CD14-positive monocyte (primary cell): Measurements from ENCODE around the gene PLIN4. TPM values are rescaled to one million over a fixed set of nuclear protein-coding genes. Genes with fewer than 3 reads are reported as not detected.
A peak's percentile ranks its signal among the peaks of the same experiment; 100 is the strongest.

ENCODE experiments used
- DNase-seq, 3 donors: peaks; one replicate each; pipeline ENCODE4 v3.0.0-alpha.2; 2011 to 2022
- H2AFZ ChIP-seq: 2 replicates; pipeline ENCODE4 v1.6.0; 2012; ENCODE audit warnings: mild to moderate bottlenecking, low read depth, low read length, inconsistent platforms; ENCODE audit not compliant: insufficient read depth, poor library complexity, severe bottlenecking
- H3K27ac ChIP-seq, 2 donors: 1 replicate in 1 of 2; 2 replicates in 1 of 2; pipeline ENCODE4 v1.5.1; 2012 to 2013; ENCODE audit warnings: low read length in 2 of 2, control low read depth in 1 of 2, inconsistent platforms in 1 of 2, low read depth in 1 of 2, mild to moderate bottlenecking in 1 of 2
- H3K27me3 ChIP-seq, 2 donors: one replicate each; pipeline versions ENCODE4 v1.6.0 to v1.6.1; 2011 to 2013; ENCODE audit warnings: low read length in 2 of 2; ENCODE audit not compliant: control insufficient read depth in 2 of 2, insufficient read depth in 2 of 2
- H3K36me3 ChIP-seq, 2 donors: replicated peaks in 1 of 2; 1 replicate in 1 of 2; 2 replicates in 1 of 2; pipeline versions ENCODE4 v1.5.1 to v1.6.1; 2012 to 2013; ENCODE audit warnings: low read length in 2 of 2, control low read depth in 1 of 2, inconsistent platforms in 1 of 2, mild to moderate bottlenecking in 1 of 2; ENCODE audit not compliant: insufficient read depth in 2 of 2, control insufficient read depth in 1 of 2
- H3K4me1 ChIP-seq, 2 donors: 1 replicate in 1 of 2; 2 replicates in 1 of 2; pipeline versions ENCODE4 v1.5.1 to v1.6.1; 2012 to 2013; ENCODE audit warnings: low read length in 2 of 2, control low read depth in 1 of 2, inconsistent platforms in 1 of 2, mild to moderate bottlenecking in 1 of 2, moderate library complexity in 1 of 2; ENCODE audit not compliant: insufficient read depth in 2 of 2, control insufficient read depth in 1 of 2
- H3K4me2 ChIP-seq: replicated peaks from 2 replicates; pipeline ENCODE3; 2012; ENCODE audit warnings: low read length, moderate library complexity, mild to moderate bottlenecking; ENCODE audit not compliant: poor library complexity, severe bottlenecking; ENCODE audit errors: extremely low read depth
- H3K4me3 ChIP-seq, 3 experiments: fragments of 200-600 bp in 1 of 3; sonication (generic) in 1 of 3; replicated peaks in 1 of 3; 1 replicate in 2 of 3; 2 replicates in 1 of 3; pipeline ENCODE4 v1.5.1; 2011 to 2013; ENCODE audit warnings: low read length in 3 of 3, mild to moderate bottlenecking in 3 of 3, control low read depth in 2 of 3, low read depth in 2 of 3, inconsistent platforms in 1 of 3, moderate library complexity in 1 of 3
- H3K79me2 ChIP-seq: 2 replicates; pipeline ENCODE4 v1.6.0; 2012; ENCODE audit warnings: mild to moderate bottlenecking, control low read depth, inconsistent platforms, low read length, moderate library complexity; ENCODE audit not compliant: insufficient read depth
- H3K9ac ChIP-seq: 2 replicates; pipeline ENCODE4 v1.6.0; 2017; ENCODE audit warnings: low read length, mild to moderate bottlenecking; ENCODE audit not compliant: insufficient read depth, poor library complexity, severe bottlenecking
- H3K9me3 ChIP-seq, 2 donors: replicated peaks in 1 of 2; 1 replicate in 1 of 2; 2 replicates in 1 of 2; pipeline versions ENCODE4 v1.5.1 to v1.6.1; 2012 to 2013; ENCODE audit warnings: low read length in 2 of 2, control low read depth in 1 of 2; ENCODE audit not compliant: control insufficient read depth in 1 of 2, insufficient read depth in 1 of 2
- H4K20me1 ChIP-seq: 2 replicates; pipeline ENCODE4 v1.6.0; 2012; ENCODE audit warnings: mild to moderate bottlenecking, low read length, control low read depth, moderate library complexity; ENCODE audit not compliant: insufficient read depth
- H3K27ac Mint-ChIP-seq, 7 donors: one replicate each; pipeline ENCODE4 v1.8.0; 2020; ENCODE audit warnings: mild to moderate bottlenecking in 7 of 7, mixed read lengths in 7 of 7, moderate library complexity in 6 of 7, inconsistent platforms in 2 of 7
- H3K27me3 Mint-ChIP-seq, 3 donors: one replicate each; pipeline ENCODE4 v1.8.0; 2021 to 2022; ENCODE audit warnings: low read depth in 3 of 3, mild to moderate bottlenecking in 3 of 3, mixed read lengths in 3 of 3, moderate library complexity in 3 of 3, inconsistent platforms in 1 of 3
- H3K36me3 Mint-ChIP-seq, 2 donors: one replicate each; pipeline ENCODE4 v1.8.0; 2020; ENCODE audit warnings: mixed read lengths in 2 of 2, inconsistent platforms in 1 of 2, mild to moderate bottlenecking in 1 of 2
- H3K4me1 Mint-ChIP-seq: one replicate; pipeline ENCODE4 v1.8.0; 2020; ENCODE audit warnings: mild to moderate bottlenecking, mixed read lengths
- H3K4me3 Mint-ChIP-seq, 2 donors: one replicate each; pipeline ENCODE4 v1.8.0; 2020; ENCODE audit warnings: mild to moderate bottlenecking in 2 of 2, mixed read lengths in 2 of 2, moderate library complexity in 1 of 2
- H3K9me3 Mint-ChIP-seq, 7 donors: one replicate each; pipeline ENCODE4 v1.8.0; 2020 to 2022; ENCODE audit warnings: mixed read lengths in 7 of 7, mild to moderate bottlenecking in 6 of 7, moderate library complexity in 6 of 7, inconsistent platforms in 2 of 7
- WGBS: methylation state at CpG from one replicate; pipeline ENCODE4 v1.1.5; 2013; ENCODE audit warnings: missing lambda C conversion rate; ENCODE audit not compliant: insufficient coverage; 5-methylcytosine and 5-hydroxymethylcytosine counted together
- intact Hi-C, 2 donors: fragments of 100-400 bp; cut with micrococcal nuclease; formaldehyde crosslinking; loops; one replicate each; pipeline versions ENCODE4 v1.15.0 to v1.15.1; 2023
- polyA plus RNA-seq, 3 donors: library from polyadenylated mRNA; depleted of rRNA in 1 of 3; unstranded in 2 of 3; stranded (reverse) in 1 of 3; fragments of 300-500 nt in 2 of 3; fragments of >200 nt in 1 of 3; fragmentation: Illumina TruSeq in 2 of 3; gene quantifications; 1 replicate in 2 of 3; 2 replicates in 1 of 3; pipeline ENCODE4 v1.2.3, GENCODE V29; 2012 to 2021
- TF ChIP-seq, protein P1 (sequence below): fragments of 200-600 bp; IDR thresholded peaks from one replicate; pipeline ENCODE4 v1.8.0; 2022; ENCODE audit warnings: antibody characterized with exemption, mild to moderate bottlenecking

PLIN4 gene
- polyA plus RNA-seq, 3 donors, result 0.05 to 0.19 TPM; not detected in 1

DNA sequence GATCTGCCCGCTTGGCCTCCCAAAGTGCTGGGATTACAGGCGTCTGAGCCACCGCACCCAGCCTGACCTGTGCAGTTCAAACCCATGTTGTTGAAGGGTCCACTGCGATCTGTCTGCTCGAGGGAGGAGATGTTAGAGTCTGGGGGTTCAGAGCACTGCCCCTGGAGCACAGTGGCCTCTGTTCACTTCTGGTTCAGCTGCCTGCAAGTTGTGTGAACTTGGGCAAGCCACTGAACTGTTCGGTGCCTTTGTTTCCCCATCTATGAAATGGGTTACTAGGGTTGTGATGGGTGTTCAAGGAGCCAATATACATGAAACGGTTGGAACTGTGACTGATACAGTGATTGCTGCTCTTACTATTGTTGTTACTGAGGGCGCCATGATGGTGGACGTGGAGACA lies 15.0 kb upstream of the PLIN4 start:
- intact Hi-C loops, result no loop called here
- 93% methylated on average over 7 of the region's 9 CpGs for WGBS
- H3K36me3 Mint-ChIP-seq, result peaks cover 0 to 2% of the 10 kb centered on the region in 2 donors
- peak overlapping the region in 2 of 7 donors; percentile 6 to 42 for H3K27ac Mint-ChIP-seq
- H3K4me1 Mint-ChIP-seq, result peaks cover 34% of the 10 kb centered on the region
- Histone ChIP-seq H3K9me3 (no peaks in the 10 kb centered on the region), H3K27me3 (peaks cover 0 to 2% of the 10 kb centered on the region in 2 donors), H3K4me2 (no peak overlapping the region), H3K27ac (no peak overlapping the region), H3K9ac (no peak overlapping the region), H3K36me3 (no peaks in the 10 kb centered on the region), H3K4me3 (no peak overlapping the region), H4K20me1 (no peaks in the 10 kb centered on the region), H2AFZ (no peak overlapping the region), H3K79me2 (peaks cover 8% of the 10 kb centered on the region), H3K4me1 (peaks cover 41 to 47% of the 10 kb centered on the region in 2 donors)
- no peak overlapping the region for H3K4me3 Mint-ChIP-seq
- TF ChIP-seq, protein P1, sequence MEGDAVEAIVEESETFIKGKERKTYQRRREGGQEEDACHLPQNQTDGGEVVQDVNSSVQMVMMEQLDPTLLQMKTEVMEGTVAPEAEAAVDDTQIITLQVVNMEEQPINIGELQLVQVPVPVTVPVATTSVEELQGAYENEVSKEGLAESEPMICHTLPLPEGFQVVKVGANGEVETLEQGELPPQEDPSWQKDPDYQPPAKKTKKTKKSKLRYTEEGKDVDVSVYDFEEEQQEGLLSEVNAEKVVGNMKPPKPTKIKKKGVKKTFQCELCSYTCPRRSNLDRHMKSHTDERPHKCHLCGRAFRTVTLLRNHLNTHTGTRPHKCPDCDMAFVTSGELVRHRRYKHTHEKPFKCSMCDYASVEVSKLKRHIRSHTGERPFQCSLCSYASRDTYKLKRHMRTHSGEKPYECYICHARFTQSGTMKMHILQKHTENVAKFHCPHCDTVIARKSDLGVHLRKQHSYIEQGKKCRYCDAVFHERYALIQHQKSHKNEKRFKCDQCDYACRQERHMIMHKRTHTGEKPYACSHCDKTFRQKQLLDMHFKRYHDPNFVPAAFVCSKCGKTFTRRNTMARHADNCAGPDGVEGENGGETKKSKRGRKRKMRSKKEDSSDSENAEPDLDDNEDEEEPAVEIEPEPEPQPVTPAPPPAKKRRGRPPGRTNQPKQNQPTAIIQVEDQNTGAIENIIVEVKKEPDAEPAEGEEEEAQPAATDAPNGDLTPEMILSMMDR, result no peak
- DNase-seq, result no peak
- peaks cover 0 to 3% (median 0%) of the 10 kb centered on the region in 7 donors for H3K9me3 Mint-ChIP-seq
- peaks cover 8 to 10% (median 8%) of the 10 kb centered on the region in 3 donors for H3K27me3 Mint-ChIP-seq

DNA sequence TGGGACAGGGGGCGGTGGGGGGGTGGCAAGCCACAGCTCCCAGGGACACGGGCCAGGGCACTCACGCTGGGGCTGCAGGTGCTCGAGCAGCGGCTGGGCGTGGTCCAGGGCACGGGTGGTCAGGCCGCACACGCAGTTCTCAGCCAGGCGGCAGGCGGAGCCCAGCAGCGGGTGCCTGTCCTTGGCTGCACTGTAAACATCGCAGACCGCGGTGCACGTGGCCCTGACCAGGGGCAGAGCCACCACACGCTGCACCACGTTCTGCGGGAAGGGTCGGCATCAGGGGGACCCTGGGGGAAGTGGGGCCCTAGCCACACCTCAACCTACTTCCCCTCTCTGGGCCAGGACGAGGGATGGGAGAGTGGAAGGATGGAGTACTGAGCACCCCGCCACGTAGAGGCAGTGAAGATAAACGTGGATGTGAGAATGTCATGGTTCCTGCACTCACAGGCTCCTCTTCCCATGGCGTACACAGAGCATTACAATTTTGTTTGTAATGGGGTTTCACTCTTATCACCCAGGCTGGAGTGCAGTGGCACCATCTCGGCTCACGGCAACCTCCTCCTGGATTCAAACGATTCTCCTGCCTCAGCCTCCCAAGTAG lies 13.4 kb upstream of the PLIN4 start:
- intact Hi-C loops, result no loop called here
- Histone ChIP-seq H3K9me3 (no peaks in the 10 kb centered on the region), H3K79me2 (no peaks in the 10 kb centered on the region), H3K9ac (no peak overlapping the region), H3K27ac (no peak overlapping the region), H3K4me1 (peaks cover 26 to 30% of the 10 kb centered on the region in 2 donors), H4K20me1 (no peaks in the 10 kb centered on the region), H3K36me3 (no peaks in the 10 kb centered on the region), H3K4me3 (no peak overlapping the region), H3K4me2 (peak overlapping the region; percentile 21), H2AFZ (no peak overlapping the region), H3K27me3 (peaks cover 0 to 2% of the 10 kb centered on the region in 2 donors)
- no peak overlapping the region for H3K27ac Mint-ChIP-seq
- H3K36me3 Mint-ChIP-seq, result no peaks in the 10 kb centered on the region
- peak overlapping the region in 1 of 2 donors; percentile 67 for H3K4me3 Mint-ChIP-seq
- TF ChIP-seq, protein P1, result no peak
- H3K27me3 Mint-ChIP-seq, result peaks cover 4 to 10% (median 8%) of the 10 kb centered on the region in 3 donors
- peaks cover 0 to 3% (median 0%) of the 10 kb centered on the region in 7 donors for H3K9me3 Mint-ChIP-seq
- H3K4me1 Mint-ChIP-seq, result peaks cover 20% of the 10 kb centered on the region
- 41% methylated on average over 13 of the region's 28 CpGs for WGBS
- DNase-seq, result no peak
